ENCODE data around the gene FAM3C.

- TF ChIP-seq SUZ12 (IDR thresholded peaks at IDR 0.05; ENCODE audit: extremely low read depth, insufficient read depth, insufficient read length) (no peak), YY1 (IDR thresholded peaks at IDR 0.05; ENCODE audit: insufficient read depth, insufficient read length) (no peak), ZNF274 (IDR thresholded peaks at IDR 0.05; ENCODE audit: low read depth, low read length) (no peak)
These were observed 29.2 kb downstream of the FAM3C start for GRCh38 chr7:121366852-121367431.
